ENCODE measurements around the gene TRAPPC4.
"Not testable (repeated sequence)": the region's sequence is repeated elsewhere in the genome, so short reads cannot be mapped to it uniquely, and the experiment has no call there.

The TRAPPC4 gene

GRCh38 chr11:119055901-119056300 lies 37.3 kb downstream of the TRAPPC4 start:
- Mint-ChIP-seq H3K36me3 (peaks cover 47% of the 10 kb centered on the region), H3K4me1 (peaks cover 48% of the 10 kb centered on the region), H3K27ac (peak overlapping the region; percentile 87), H3K27me3 (no peaks in the 10 kb centered on the region), H3K4me3 (peak overlapping the region; percentile 97), H3K9me3 (no peaks in the 10 kb centered on the region)
- DNase-seq, result peak; percentile 33
- CTCF ChIA-PET, result interaction anchor here (0.9 to 1.9 kb wide), 7 partner anchors 9 to 141 kb away, joined by 3 to 7 read pairs (median 5); partner anchors contain the start of genes SLC37A4 and TRAPPC4

GRCh38 chr11:119056421-119056999 lies 37.9 kb downstream of the TRAPPC4 start:
- H3K4me3 Mint-ChIP-seq, result peak overlapping the region; percentile 97
- H3K27me3 Mint-ChIP-seq, result no peaks in the 10 kb centered on the region
- peak; percentile 68 for DNase-seq
- CTCF ChIA-PET, result interaction anchor here (1.2 to 1.9 kb wide), 6 partner anchors 9 to 140 kb away, joined by 4 to 7 read pairs (median 5); partner anchors contain the start of genes SLC37A4 and TRAPPC4
- peaks cover 48% of the 10 kb centered on the region for H3K4me1 Mint-ChIP-seq
- peaks cover 40% of the 10 kb centered on the region for H3K36me3 Mint-ChIP-seq
- no peaks in the 10 kb centered on the region for H3K9me3 Mint-ChIP-seq
- H3K27ac Mint-ChIP-seq, result peak overlapping the region; percentile 98

GRCh38 chr11:119057000-119057769 lies 38.6 kb downstream of the TRAPPC4 start, which contains the start of gene HYOU1:
Gene HYOU1 (minus strand): TSS chr11:119057205. CDS start chr11:119056160, 1,045 bp downstream.
- peak within 1 kb of the TSS; percentile 97 for H3K4me3 Mint-ChIP-seq
- H3K36me3 Mint-ChIP-seq, result peaks cover 36% of the 10 kb centered on the region
- peaks cover 46% of the 10 kb centered on the region for H3K4me1 Mint-ChIP-seq

GRCh38 chr11:119059128-119059527 lies 40.6 kb downstream of the TRAPPC4 start:
- H3K4me3 Mint-ChIP-seq, H3K27me3 Mint-ChIP-seq, CTCF ChIA-PET, H3K9me3 Mint-ChIP-seq, DNase-seq, H3K27ac Mint-ChIP-seq: not testable (repeated sequence)
- Mint-ChIP-seq H3K36me3 (peaks cover 19% of the 10 kb centered on the region), H3K4me1 (peaks cover 37% of the 10 kb centered on the region)

More at GRCh38 chr11:119057000-119057769, 38.6 kb downstream of the TRAPPC4 start, which contains the start of gene HYOU1:
- no peaks in the 10 kb centered on the region for H3K27me3 Mint-ChIP-seq
- CTCF ChIA-PET, result interaction anchor here (0.8 to 1.6 kb wide), 5 partner anchors 10 to 155 kb away, joined by 3 to 7 read pairs (median 5); partner anchors contain the start of genes TRAPPC4 and VPS11
- H3K27ac Mint-ChIP-seq, result peak within 1 kb of the TSS; percentile 98
- peak; percentile 99 for DNase-seq
- H3K9me3 Mint-ChIP-seq, result no peaks in the 10 kb centered on the region

- H3K36me3 Mint-ChIP-seq, result peaks cover 7% of the 10 kb centered on the region
- no peaks in the 10 kb centered on the region for H3K9me3 Mint-ChIP-seq
Observed at GRCh38 chr11:119061256-119061655, 42.7 kb downstream of the TRAPPC4 start.

GRCh38 chr11:119062779-119063178 lies 44.2 kb downstream of the TRAPPC4 start:
- H3K27me3 Mint-ChIP-seq, result no peaks in the 10 kb centered on the region
- H3K4me1 Mint-ChIP-seq, result peaks cover 39% of the 10 kb centered on the region
- H3K4me3 Mint-ChIP-seq, result no peak overlapping the region
- H3K9me3 Mint-ChIP-seq, result no peaks in the 10 kb centered on the region
- CTCF ChIA-PET, result interaction anchor here (0.8 to 1.2 kb wide), 3 partner anchors 10 to 260 kb away, joined by 3 read pairs; no protein-coding TSS in a partner anchor
- H3K27ac Mint-ChIP-seq, result no peak overlapping the region
- DNase-seq, result no peak
- peaks cover 5% of the 10 kb centered on the region for H3K36me3 Mint-ChIP-seq

More at GRCh38 chr11:119061256-119061655, 42.7 kb downstream of the TRAPPC4 start:
- Mint-ChIP-seq H3K4me3 (no peak overlapping the region), H3K4me1 (peaks cover 33% of the 10 kb centered on the region), H3K27me3 (no peaks in the 10 kb centered on the region), H3K27ac (no peak overlapping the region)
- CTCF ChIA-PET, result interaction anchor here (0.7 kb wide), 1 partner anchor 11 kb away, joined by 3 read pairs; no protein-coding TSS in a partner anchor
- DNase-seq, result no peak

GRCh38 chr11:119065369-119065768 lies 46.8 kb downstream of the TRAPPC4 start:
- peak; percentile 72 for DNase-seq
- Mint-ChIP-seq H3K27ac (peak overlapping the region; percentile 45), H3K4me3 (peak overlapping the region; percentile 50), H3K4me1 (peaks cover 49% of the 10 kb centered on the region), H3K36me3 (peaks cover 11% of the 10 kb centered on the region), H3K9me3 (no peaks in the 10 kb centered on the region), H3K27me3 (no peaks in the 10 kb centered on the region)
- CTCF ChIA-PET, result interaction anchor here (0.8 to 1.5 kb wide), 9 partner anchors 10 to 258 kb away, joined by 3 to 10 read pairs (median 4); partner anchors contain the start of genes DPAGT1, HMBS and NLRX1

GRCh38 chr11:119067371-119068222 lies 49.0 kb downstream of the TRAPPC4 start, which contains the start of gene VPS11:
Gene VPS11 (plus strand): TSS chr11:119067818. CDS start chr11:119067824, 6 bp downstream.
- peak; percentile 99 for DNase-seq
- CTCF ChIA-PET, result interaction anchor here (0.6 to 1.7 kb wide), 10 partner anchors 10 to 280 kb away, joined by 3 to 11 read pairs (median 6); partner anchors contain the start of genes HINFP and HMBS
- peaks cover 20% of the 10 kb centered on the region for H3K36me3 Mint-ChIP-seq
- H3K27me3 Mint-ChIP-seq, result no peaks in the 10 kb centered on the region
- H3K4me3 Mint-ChIP-seq, result peak within 1 kb of the TSS; percentile 92
- H3K27ac Mint-ChIP-seq, result peak within 1 kb of the TSS; percentile 98
- no peaks in the 10 kb centered on the region for H3K9me3 Mint-ChIP-seq
- H3K4me1 Mint-ChIP-seq, result peaks cover 49% of the 10 kb centered on the region

Measured in activated naive CD4-positive, alpha-beta T cell treated with anti-CD3 and anti-CD28 coated beads, Interleukin-2, amount 10 ng/mL, durations not matched to agents 7 days and 5 days (primary cell).